T-helper 1 cell treated with Interleukin-12 subunit alpha and Interleukin-12 subunit beta and Interleukin-4 antibody, amounts not matched to agents 30 ng/mL and 1 ng/mL, for 36 hours (primary cell): ENCODE data around the gene DYNC1I2. TPM values are rescaled to one million over a fixed set of nuclear protein-coding genes. Genes with fewer than 3 reads are reported as not detected.

Experiments
- intact Hi-C: fragments of 100-400 bp; cut with micrococcal nuclease; formaldehyde crosslinking; loops from one replicate; pipeline ENCODE4 v1.15.1; 2024
- total RNA-seq: library from RNA; stranded (reverse); gene quantifications from 2 replicates; pipeline ENCODE4 v1.2.3, GENCODE V29; 2022

The DYNC1I2 gene
- total RNA-seq: 52.7 and 58.1 TPM in 2 replicates

GRCh38 chr2:171687287-171688128 lies at the start of gene DYNC1I2:
Gene DYNC1I2, plus strand, starts transcription at chr2:171687469. Its CDS starts 2,687 bp downstream, at chr2:171690156.
- intact Hi-C loops: loop anchor here (1.0 to 5.0 kb wide), 9 partner anchors 89 to 868 kb away; partner anchors contain the start of genes DCAF17, GORASP2, HAT1 and METAP1D

DNA sequence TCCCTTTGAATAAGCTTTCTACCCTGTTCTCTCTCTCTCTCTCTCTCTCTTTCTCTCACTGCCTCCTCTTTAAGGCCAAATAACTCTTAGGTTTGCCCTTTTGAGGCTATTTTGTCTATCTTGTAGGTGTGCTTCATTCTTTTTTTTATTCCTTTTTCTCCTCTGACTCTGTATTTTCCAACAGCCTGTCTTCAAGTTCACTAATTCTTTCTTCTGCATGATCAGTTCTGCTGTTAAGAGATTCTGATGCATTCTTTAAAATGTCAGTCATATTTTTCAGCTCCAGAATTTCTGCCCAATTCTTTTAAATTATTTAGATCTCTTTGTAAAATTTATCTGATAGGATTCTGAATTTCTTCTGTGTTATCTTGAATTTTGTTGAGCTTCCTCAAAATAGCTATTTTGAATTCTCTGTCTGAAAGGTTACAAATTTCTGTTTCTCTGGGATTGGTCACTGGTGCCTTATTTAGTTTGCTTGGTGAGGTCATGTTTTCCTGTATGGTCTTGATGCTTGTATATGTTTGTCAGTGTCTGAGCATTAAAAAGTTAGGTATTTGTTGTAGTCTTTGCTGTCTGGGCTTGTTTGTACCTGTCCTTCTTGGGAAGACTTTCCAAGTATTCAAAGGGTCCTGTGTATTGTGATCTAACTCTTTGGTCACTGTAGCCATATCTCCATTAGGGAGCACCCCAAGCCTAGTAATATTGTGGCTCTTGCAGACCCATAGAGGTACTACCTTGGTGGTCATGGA lies 35.4 kb upstream of the DYNC1I2 start:
- intact Hi-C loops: no loop called here

DNA sequence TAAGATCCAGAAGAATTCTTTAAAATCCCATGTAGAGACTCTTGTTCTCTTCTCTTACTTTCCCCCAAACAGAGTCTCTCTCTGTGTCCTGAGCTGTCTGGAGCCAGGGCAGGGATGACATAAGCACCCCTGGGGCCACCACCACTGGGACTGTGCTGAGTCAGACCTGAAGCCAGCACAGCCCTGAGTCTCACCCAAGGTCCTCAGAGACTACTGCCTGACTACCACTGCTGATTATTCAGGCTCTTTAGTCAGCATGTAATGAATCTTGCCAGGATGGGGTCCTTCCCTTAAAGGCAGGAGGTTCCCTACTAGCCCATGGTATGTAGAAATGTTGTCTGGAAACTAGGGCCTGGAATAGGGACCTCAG lies 34.9 kb upstream of the DYNC1I2 start:
- intact Hi-C loops: no loop called here

GRCh38 chr2:171655586-171655985 lies 31.7 kb upstream of the DYNC1I2 start:
- intact Hi-C loops: no loop called here

- intact Hi-C loops: no loop called here
Observed at GRCh38 chr2:171667041-171667440, 20.2 kb upstream of the DYNC1I2 start.

GRCh38 chr2:171668183-171668582 lies 19.1 kb upstream of the DYNC1I2 start:
- intact Hi-C loops: no loop called here

DNA sequence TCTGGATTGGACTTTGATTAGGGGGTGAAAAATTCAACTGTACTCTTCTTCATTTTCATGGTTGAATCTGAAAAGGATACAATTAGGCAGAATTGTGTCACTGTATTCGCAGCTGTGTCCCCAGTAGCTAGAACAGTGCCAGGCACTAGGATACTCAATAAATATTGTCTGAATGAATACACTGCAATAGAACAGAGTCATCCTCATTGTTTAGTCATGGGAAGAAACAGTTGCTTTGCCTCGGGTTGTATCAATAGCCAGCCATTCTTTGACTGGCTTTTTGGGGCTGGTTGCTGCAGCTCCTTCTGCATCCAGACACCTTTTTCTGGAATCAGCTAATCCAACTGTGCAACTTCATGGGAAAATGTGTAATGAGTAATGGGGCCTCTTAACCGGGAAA lies 18.1 kb upstream of the DYNC1I2 start:
- intact Hi-C loops: no loop called here

DNA sequence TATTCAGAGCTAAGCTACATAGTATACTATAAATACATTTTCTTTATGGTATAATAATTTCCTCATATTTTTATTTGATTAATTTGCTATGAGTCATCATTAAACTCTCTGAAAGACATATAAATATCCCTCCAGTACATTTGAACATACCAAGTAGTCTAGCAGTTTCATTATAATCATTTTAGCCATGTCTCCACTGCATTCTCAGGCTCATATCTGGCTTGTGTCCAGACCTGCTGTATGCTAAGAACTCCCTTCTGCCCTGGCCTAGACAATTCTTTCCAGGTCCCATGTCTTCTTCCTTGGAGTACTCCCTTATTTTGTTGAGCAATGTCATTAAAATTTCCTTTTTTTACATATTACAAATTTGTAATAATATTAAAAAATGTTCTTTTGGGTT lies 16.6 kb upstream of the DYNC1I2 start:
- intact Hi-C loops: no loop called here

- intact Hi-C loops: no loop called here
Observed at GRCh38 chr2:171671867-171672266, 15.4 kb upstream of the DYNC1I2 start.

- intact Hi-C loops: no loop called here
Observed at GRCh38 chr2:171673905-171674304, 13.4 kb upstream of the DYNC1I2 start.

GRCh38 chr2:171675810-171676345 lies 11.4 kb upstream of the DYNC1I2 start:
- intact Hi-C loops: no loop called here

- intact Hi-C loops: no loop called here
Observed at GRCh38 chr2:171678619-171679018, 8.7 kb upstream of the DYNC1I2 start.

DNA sequence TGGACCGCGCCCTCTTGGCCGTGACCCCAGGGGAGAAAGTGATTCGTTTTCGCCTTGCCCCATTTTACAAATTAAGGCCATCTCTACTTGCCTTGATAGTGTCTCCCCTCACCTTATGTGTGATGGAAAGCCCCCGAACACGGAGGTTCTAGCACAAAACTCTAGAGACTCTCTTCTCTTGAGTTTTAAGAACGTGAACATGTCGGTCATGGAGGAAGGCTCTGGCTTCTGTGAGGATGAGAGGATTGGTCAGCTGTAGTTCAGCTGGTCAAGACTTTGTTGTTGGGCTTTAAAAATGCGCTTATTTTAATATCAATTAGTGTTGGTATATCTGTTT lies 828 bp downstream of the DYNC1I2 start:
- intact Hi-C loops: loop anchor here (5.0 kb wide), 2 partner anchors 204 to 526 kb away; partner anchors contain the start of genes SLC25A12 and TLK1

GRCh38 chr2:171692331-171692730 lies 5.1 kb downstream of the DYNC1I2 start:
- intact Hi-C loops: no loop called here

DNA sequence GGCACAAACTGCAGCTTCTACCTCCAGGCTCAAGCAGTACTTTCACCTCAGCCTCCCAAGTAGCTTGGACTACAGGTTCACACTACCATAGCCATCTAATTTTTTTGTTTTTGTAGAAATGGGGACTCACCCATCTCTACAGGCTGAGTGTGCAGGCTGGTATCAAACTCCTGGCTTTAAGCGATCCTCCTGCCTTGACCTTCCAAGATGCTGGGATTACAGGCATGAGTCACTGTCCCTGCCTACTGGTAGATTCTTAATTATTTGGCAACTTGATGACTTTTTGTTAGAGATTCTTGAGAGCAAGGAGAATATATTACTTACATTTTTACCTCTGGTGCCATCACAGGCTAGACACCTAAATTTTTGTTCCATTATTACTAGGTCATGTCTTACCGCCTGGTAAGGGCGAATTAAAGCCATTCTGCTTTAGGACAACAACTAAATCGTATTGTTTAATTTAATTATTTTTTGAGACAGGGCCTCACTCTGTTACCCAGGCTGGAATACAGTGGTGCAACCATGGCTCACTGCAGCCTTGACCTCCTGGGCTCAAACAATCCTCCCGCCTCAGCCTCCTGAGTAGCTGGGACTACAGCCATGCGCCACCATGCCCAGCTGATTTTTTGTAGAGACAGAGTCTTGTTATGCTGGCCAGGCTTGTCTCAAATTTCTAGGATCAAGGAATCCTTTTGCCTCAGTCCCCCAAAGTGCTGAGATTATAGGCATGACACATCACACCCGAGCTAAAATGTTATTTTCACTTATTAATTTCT lies 15.7 kb downstream of the DYNC1I2 start:
- intact Hi-C loops: loop anchor here (5.0 kb wide), 2 partner anchors 106 to 779 kb away; no protein-coding TSS in a partner anchor

DNA sequence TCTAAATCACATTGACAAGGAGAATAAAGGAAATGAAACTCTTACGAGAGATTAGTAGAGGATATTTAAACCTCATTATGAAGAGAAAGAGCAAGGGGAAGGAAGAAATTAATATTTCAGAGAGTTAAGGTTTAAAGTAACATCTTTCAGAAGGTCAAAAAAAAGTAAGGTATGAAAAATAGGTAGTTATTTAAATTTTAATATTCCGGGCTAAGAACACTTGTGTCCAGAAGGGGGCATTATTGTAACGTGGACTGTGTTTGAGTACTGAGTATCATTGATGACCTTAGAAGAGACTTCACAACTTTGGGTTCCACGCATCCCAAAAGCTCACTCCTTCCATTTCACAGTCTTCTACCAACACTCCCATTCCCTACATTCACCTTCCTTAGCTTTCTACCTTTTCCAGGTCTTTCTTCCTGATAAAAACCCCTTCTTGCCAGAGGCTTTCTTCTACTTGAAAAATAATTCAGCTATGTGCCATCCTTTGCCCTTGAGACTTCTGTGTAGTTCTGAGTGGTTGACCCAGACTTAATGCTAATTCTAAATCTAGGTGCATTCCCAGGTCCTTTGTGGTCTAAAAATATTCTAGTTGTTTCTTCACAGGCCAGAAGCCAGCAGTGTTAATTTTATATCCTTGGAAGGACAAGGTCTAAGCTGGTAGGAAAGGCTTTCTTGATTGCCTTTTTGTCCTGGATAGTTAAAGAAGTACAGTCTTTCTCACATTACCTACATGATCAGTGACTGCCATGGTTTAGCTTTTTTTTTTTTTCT lies 16.5 kb downstream of the DYNC1I2 start:
- intact Hi-C loops: loop anchor here (5.0 kb wide), 2 partner anchors 106 to 779 kb away; no protein-coding TSS in a partner anchor

- intact Hi-C loops: loop anchor here (1.0 to 5.0 kb wide), 8 partner anchors 132 to 1006 kb away; partner anchors contain the start of gene DLX1
Observed at GRCh38 chr2:171706152-171706803, 19.0 kb downstream of the DYNC1I2 start.

DNA sequence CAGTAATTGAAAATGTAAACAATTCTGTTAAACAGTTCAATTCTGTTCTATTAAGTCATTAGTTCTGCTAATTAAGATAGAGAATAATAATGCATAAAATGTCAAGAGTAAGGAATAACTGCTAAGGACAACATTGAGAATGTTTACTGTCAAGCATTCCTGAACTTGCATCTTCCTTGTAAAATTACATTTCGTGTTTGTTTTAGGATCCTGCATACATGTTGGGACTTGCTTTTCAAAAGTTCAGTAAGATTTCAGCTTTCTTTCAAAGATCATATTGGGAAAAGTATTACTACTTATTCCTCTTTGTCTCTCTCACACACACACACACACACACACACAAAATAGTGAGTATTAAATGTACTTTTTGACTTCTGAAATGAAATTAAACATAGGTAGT lies 20.5 kb downstream of the DYNC1I2 start:
- intact Hi-C loops: loop anchor here (5.0 kb wide), 4 partner anchors 295 to 1005 kb away; partner anchors contain the start of gene DLX1

- intact Hi-C loops: loop anchor here (5.0 kb wide), 4 partner anchors 293 to 1003 kb away; partner anchors contain the start of gene DLX1
Observed at GRCh38 chr2:171709011-171709685, 21.9 kb downstream of the DYNC1I2 start.
